T47D (cell line): ENCODE results near the gene DNMT3L.

Source experiments
- DNase-seq, 2 experiments: peaks; one replicate each; pipeline versions ENCODE4 v3.0.0 to v3.0.0-alpha.2; 2011 to 2012; ENCODE audit warnings: low read depth in 1 of 2, low spot score in 1 of 2
- JUND ChIP-seq: IDR thresholded peaks from 2 replicates; pipeline ENCODE4 v1.6.1; 2012; ENCODE audit warnings: low read depth
- in situ Hi-C: cut with HindIII; loops from 2 replicates; pipeline ENCODE4 v1.10.0; 2016; ENCODE audit warnings: low sequenced_read_pairs, low pct_unique_long_range_greater_than_20kb

The DNMT3L gene

GRCh38 chr21:44282370-44282769 lies 20.7 kb upstream of the DNMT3L start:
- in situ Hi-C loops = no loop called here
- DNase-seq = no peak
- no peak for TF ChIP-seq JUND

- DNase-seq = no peak
- in situ Hi-C loops = no loop called here
- no peak for TF ChIP-seq JUND
These were observed 20.1 kb upstream of the DNMT3L start for GRCh38 chr21:44281801-44282200.

- in situ Hi-C loops = no loop called here
- DNase-seq = no peak
- no peak for TF ChIP-seq JUND
These were observed 17.9 kb upstream of the DNMT3L start for GRCh38 chr21:44279354-44280260.

GRCh38 chr21:44275041-44275440 lies 13.3 kb upstream of the DNMT3L start:
- no peak for DNase-seq
- in situ Hi-C loops = no loop called here
- no peak for TF ChIP-seq JUND

GRCh38 chr21:44273046-44273445 lies 11.3 kb upstream of the DNMT3L start:
- TF ChIP-seq JUND = no peak
- in situ Hi-C loops = no loop called here
- DNase-seq = no peak

- DNase-seq = no peak
- no peak for TF ChIP-seq JUND
- in situ Hi-C loops = no loop called here
These were observed 10.7 kb upstream of the DNMT3L start for GRCh38 chr21:44272284-44272858.

GRCh38 chr21:44271558-44272283 lies 10.0 kb upstream of the DNMT3L start:
- TF ChIP-seq JUND = no peak
- DNase-seq = no peak
- in situ Hi-C loops = no loop called here

- TF ChIP-seq JUND = no peak
- in situ Hi-C loops = no loop called here
- DNase-seq = no peak
These were observed 7.4 kb upstream of the DNMT3L start for GRCh38 chr21:44269090-44269489.

- in situ Hi-C loops = no loop called here
- peak in 1 of 2 experiments; percentile 53 for DNase-seq
- TF ChIP-seq JUND = no peak
These were observed 6.0 kb upstream of the DNMT3L start for GRCh38 chr21:44267655-44268142.

- DNase-seq = no peak
- in situ Hi-C loops = no loop called here
- TF ChIP-seq JUND = no peak
These were observed 4.1 kb upstream of the DNMT3L start for GRCh38 chr21:44265734-44266270.

- no peak for TF ChIP-seq JUND
- no peak for DNase-seq
- in situ Hi-C loops = no loop called here
These were observed 2.1 kb upstream of the DNMT3L start for GRCh38 chr21:44263768-44264167.

GRCh38 chr21:44263221-44263760 lies 1.6 kb upstream of the DNMT3L start:
- in situ Hi-C loops = no loop called here
- no peak for TF ChIP-seq JUND
- DNase-seq = no peak
